ENCODE results near the gene URB1. TPM values are rescaled to one million over a fixed set of nuclear protein-coding genes. Genes with fewer than 3 reads are reported as not detected.

Gene URB1
- total RNA-seq, 1 experiment from 2014 or later, result 18.1 TPM

DNA sequence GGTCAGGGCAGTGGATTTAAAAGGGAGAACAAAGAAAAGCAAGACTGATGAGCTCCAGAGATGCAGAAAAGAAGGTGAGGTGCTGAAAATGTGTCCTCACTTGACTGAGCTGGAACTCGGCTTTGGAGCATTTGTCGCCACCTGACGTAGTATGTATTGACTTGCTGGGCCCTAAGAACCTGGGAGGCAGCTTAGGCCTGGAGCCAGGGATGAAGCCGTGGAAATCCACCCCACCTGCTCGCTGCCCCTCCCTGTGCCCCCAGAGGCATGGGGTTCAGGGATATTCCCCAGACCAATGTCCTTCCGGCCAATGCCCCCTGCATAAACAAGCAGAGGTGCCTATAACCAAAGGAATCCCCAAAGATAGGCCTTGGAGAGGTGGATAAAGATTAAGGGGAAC lies 79.8 kb downstream of the URB1 start:
- ATAC-seq (no peak), DNase-seq (ENCODE audit: low read depth, low spot score) (no peak)
- no peak overlapping the region for H3K27ac ChIP-seq (ENCODE audit: low read length)
- intact Hi-C loops (cut with micrococcal nuclease; ENCODE audit: unreplicated experiment) (no loop called here), in situ Hi-C loops (cut with HindIII; ENCODE audit: low pct_unique_long_range_greater_than_20kb, low sequenced_read_pairs) (no loop called here)
- no peaks in the 10 kb centered on the region for H3K27me3 ChIP-seq (ENCODE audit: control insufficient read depth, insufficient read depth, low read length)
- H3K36me3 ChIP-seq (ENCODE audit: control insufficient read depth, insufficient read depth, low read length), result no peaks in the 10 kb centered on the region; the same call in 1 of the 2 replicates
- ChIA-PET CTCF (interaction anchor here (0.6 kb wide), 1 partner anchor 89 kb away, joined by 12 read pairs; no protein-coding TSS in a partner anchor), POLR2A (no interaction called here)
- BruUV-seq (replicated peaks), result no TSS peak
- TF ChIP-seq TCF7L2 (IDR thresholded peaks at IDR 0.05; ENCODE audit: low read depth, low read length) (no peak), POLR2AphosphoS5 (IDR thresholded peaks at IDR 0.05; ENCODE audit: low read depth, low read length) (no peak), SIN3A (IDR thresholded peaks at IDR 0.05; ENCODE audit: borderline replicate concordance, insufficient read depth, low read depth, low read length) (no peak)
- TF ChIP-seq, protein P1, sequence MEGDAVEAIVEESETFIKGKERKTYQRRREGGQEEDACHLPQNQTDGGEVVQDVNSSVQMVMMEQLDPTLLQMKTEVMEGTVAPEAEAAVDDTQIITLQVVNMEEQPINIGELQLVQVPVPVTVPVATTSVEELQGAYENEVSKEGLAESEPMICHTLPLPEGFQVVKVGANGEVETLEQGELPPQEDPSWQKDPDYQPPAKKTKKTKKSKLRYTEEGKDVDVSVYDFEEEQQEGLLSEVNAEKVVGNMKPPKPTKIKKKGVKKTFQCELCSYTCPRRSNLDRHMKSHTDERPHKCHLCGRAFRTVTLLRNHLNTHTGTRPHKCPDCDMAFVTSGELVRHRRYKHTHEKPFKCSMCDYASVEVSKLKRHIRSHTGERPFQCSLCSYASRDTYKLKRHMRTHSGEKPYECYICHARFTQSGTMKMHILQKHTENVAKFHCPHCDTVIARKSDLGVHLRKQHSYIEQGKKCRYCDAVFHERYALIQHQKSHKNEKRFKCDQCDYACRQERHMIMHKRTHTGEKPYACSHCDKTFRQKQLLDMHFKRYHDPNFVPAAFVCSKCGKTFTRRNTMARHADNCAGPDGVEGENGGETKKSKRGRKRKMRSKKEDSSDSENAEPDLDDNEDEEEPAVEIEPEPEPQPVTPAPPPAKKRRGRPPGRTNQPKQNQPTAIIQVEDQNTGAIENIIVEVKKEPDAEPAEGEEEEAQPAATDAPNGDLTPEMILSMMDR (IDR thresholded peaks at IDR 0.05), result no peak
- TF ChIP-seq, protein P2, sequence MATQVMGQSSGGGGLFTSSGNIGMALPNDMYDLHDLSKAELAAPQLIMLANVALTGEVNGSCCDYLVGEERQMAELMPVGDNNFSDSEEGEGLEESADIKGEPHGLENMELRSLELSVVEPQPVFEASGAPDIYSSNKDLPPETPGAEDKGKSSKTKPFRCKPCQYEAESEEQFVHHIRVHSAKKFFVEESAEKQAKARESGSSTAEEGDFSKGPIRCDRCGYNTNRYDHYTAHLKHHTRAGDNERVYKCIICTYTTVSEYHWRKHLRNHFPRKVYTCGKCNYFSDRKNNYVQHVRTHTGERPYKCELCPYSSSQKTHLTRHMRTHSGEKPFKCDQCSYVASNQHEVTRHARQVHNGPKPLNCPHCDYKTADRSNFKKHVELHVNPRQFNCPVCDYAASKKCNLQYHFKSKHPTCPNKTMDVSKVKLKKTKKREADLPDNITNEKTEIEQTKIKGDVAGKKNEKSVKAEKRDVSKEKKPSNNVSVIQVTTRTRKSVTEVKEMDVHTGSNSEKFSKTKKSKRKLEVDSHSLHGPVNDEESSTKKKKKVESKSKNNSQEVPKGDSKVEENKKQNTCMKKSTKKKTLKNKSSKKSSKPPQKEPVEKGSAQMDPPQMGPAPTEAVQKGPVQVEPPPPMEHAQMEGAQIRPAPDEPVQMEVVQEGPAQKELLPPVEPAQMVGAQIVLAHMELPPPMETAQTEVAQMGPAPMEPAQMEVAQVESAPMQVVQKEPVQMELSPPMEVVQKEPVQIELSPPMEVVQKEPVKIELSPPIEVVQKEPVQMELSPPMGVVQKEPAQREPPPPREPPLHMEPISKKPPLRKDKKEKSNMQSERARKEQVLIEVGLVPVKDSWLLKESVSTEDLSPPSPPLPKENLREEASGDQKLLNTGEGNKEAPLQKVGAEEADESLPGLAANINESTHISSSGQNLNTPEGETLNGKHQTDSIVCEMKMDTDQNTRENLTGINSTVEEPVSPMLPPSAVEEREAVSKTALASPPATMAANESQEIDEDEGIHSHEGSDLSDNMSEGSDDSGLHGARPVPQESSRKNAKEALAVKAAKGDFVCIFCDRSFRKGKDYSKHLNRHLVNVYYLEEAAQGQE (IDR thresholded peaks at IDR 0.05; ENCODE audit: insufficient read depth in 1 of 2, low read depth in 2 of 2, low read length in 1 of 2), result no peak
- H3K4me1 ChIP-seq (ENCODE audit: control insufficient read depth, insufficient read depth, low read length), result no peaks in the 10 kb centered on the region
- H3K9me3 ChIP-seq (ENCODE audit: control insufficient read depth, insufficient read depth, low read depth, low read length), result no peaks in the 10 kb centered on the region
- no peak overlapping the region for H3K4me3 ChIP-seq (ENCODE audit: low read depth in 2 of 2, low read length in 2 of 2)

DNA sequence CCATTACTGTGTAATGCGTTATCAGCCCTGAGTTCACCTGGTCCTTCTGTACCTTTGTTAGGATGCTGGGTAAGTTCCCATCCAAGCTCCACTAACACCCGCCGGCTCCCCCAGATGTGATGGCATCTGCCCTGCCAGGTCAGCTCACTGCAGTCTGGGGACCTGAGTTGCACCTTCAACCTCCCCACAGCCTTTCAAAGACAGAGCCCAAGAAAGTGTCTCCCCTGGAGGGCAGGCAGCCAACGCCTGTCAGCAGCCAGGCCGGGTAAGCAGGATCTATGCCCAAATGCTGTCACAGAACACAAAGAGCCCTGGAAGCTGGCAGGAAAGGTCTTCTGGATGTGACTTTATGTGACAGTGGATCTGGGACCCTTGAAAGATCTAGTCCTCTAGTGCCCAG lies 80.5 kb downstream of the URB1 start:
- in situ Hi-C loops (cut with HindIII; ENCODE audit: low pct_unique_long_range_greater_than_20kb, low sequenced_read_pairs), result no loop called here
- TF ChIP-seq SIN3A (IDR thresholded peaks at IDR 0.05; ENCODE audit: borderline replicate concordance, insufficient read depth, low read depth, low read length) (no peak), TCF7L2 (IDR thresholded peaks at IDR 0.05; ENCODE audit: low read depth, low read length) (no peak), POLR2AphosphoS5 (IDR thresholded peaks at IDR 0.05; ENCODE audit: low read depth, low read length) (no peak)
- TF ChIP-seq, protein P2 (IDR thresholded peaks at IDR 0.05; ENCODE audit: insufficient read depth in 1 of 2, low read depth in 2 of 2, low read length in 1 of 2), result no peak
- TF ChIP-seq, protein P1 (IDR thresholded peaks at IDR 0.05), result no peak
- no peaks in the 10 kb centered on the region for H3K9me3 ChIP-seq (ENCODE audit: control insufficient read depth, insufficient read depth, low read depth, low read length)

More for the DNA sequence above, 80.5 kb downstream of the URB1 start:
- DNase-seq (ENCODE audit: low read depth, low spot score) (no peak), ATAC-seq (no peak)
- no TSS peak for BruUV-seq (replicated peaks)
- Histone ChIP-seq H3K4me1 (ENCODE audit: control insufficient read depth, insufficient read depth, low read length) (no peaks in the 10 kb centered on the region), H3K27me3 (ENCODE audit: control insufficient read depth, insufficient read depth, low read length) (no peaks in the 10 kb centered on the region), H3K36me3 (ENCODE audit: control insufficient read depth, insufficient read depth, low read length) (no peaks in the 10 kb centered on the region; the same call in 1 of the 2 replicates), H3K4me3 (ENCODE audit: low read depth in 2 of 2, low read length in 2 of 2) (no peak overlapping the region), H3K27ac (ENCODE audit: low read length) (no peak overlapping the region)
- ChIA-PET CTCF (no interaction called here), POLR2A (no interaction called here)
- intact Hi-C loops (cut with micrococcal nuclease; ENCODE audit: unreplicated experiment), result no loop called here
